PFSK-1 (cell line): ENCODE data around the gene SCTR.

Experiments
- POLR2AphosphoS5 ChIP-seq: IDR thresholded peaks from 2 replicates; pipeline ENCODE4 v1.6.1; 2012; ENCODE audit warnings: low read depth, mild to moderate bottlenecking, control low read depth, low read length, moderate library complexity
- SIN3A ChIP-seq: IDR thresholded peaks from 2 replicates; pipeline ENCODE4 v1.6.1; 2012; ENCODE audit warnings: mild to moderate bottlenecking, low read length, moderate library complexity, borderline replicate concordance; ENCODE audit not compliant: insufficient read depth

DNA sequence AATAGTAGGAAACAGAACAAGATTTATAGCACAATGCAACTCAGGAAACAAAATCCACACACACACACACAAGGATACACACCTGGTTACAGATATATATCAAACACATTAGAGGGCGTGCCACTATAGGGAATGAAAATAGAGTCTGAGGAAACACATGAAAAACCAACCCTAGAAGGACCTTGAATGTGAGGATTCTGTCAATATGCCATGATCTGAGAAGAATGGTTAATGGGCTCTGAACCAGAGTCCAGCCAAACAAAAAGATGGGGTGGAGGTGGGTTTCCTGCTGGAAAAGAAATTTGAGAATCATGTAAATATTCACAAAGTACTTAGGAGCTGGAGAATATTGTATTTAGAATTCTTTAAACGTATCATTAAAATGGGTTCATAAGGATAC lies 100.5 kb downstream of the SCTR start:
- TF ChIP-seq POLR2AphosphoS5 (no peak), SIN3A (no peak)
